ENCODE results near the gene PPARG. TPM values are rescaled to one million over a fixed set of nuclear protein-coding genes. Genes with fewer than 3 reads are reported as not detected.

PPARG gene
- total RNA-seq, 1 experiment from 2014 or later: 0.79 TPM

DNA sequence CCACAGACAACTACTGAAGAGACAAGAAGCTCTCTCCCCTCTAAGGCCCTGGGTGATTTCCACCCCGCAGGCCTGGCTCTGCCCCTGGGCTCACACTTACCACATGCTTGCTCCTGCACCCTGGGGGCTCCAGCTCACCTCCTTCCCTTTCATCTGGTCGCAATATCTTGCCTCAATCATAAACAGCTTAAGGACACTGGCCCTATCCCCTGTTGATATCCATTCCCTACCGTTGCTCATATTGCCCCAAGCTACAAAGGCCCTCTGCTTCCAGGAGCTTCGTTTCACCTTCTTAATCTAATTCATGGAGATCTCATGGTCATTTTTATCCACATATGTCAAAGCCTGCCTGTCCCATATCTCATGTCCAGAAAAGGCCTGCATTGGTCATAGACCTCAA lies 149.4 kb downstream of the PPARG start (continued):
- TF ChIP-seq, protein P1, sequence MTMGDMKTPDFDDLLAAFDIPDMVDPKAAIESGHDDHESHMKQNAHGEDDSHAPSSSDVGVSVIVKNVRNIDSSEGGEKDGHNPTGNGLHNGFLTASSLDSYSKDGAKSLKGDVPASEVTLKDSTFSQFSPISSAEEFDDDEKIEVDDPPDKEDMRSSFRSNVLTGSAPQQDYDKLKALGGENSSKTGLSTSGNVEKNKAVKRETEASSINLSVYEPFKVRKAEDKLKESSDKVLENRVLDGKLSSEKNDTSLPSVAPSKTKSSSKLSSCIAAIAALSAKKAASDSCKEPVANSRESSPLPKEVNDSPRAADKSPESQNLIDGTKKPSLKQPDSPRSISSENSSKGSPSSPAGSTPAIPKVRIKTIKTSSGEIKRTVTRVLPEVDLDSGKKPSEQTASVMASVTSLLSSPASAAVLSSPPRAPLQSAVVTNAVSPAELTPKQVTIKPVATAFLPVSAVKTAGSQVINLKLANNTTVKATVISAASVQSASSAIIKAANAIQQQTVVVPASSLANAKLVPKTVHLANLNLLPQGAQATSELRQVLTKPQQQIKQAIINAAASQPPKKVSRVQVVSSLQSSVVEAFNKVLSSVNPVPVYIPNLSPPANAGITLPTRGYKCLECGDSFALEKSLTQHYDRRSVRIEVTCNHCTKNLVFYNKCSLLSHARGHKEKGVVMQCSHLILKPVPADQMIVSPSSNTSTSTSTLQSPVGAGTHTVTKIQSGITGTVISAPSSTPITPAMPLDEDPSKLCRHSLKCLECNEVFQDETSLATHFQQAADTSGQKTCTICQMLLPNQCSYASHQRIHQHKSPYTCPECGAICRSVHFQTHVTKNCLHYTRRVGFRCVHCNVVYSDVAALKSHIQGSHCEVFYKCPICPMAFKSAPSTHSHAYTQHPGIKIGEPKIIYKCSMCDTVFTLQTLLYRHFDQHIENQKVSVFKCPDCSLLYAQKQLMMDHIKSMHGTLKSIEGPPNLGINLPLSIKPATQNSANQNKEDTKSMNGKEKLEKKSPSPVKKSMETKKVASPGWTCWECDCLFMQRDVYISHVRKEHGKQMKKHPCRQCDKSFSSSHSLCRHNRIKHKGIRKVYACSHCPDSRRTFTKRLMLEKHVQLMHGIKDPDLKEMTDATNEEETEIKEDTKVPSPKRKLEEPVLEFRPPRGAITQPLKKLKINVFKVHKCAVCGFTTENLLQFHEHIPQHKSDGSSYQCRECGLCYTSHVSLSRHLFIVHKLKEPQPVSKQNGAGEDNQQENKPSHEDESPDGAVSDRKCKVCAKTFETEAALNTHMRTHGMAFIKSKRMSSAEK (CRISPR knock-in tag; IDR thresholded peaks at IDR 0.05; ENCODE audit: borderline replicate concordance): no peak
- TF ChIP-seq SP1 (CRISPR knock-in tag; conservative IDR thresholded peaks at IDR 0.05): no peak
- TF ChIP-seq GTF2I (CRISPR knock-in tag; conservative IDR thresholded peaks at IDR 0.05): no peak
- TF ChIP-seq ELF4 (CRISPR knock-in tag; IDR thresholded peaks at IDR 0.05; ENCODE audit: low read depth): no peak
- TF ChIP-seq ZNF317 (CRISPR knock-in tag; IDR thresholded peaks at IDR 0.05; ENCODE audit: borderline replicate concordance, low read depth): no peak

DNA sequence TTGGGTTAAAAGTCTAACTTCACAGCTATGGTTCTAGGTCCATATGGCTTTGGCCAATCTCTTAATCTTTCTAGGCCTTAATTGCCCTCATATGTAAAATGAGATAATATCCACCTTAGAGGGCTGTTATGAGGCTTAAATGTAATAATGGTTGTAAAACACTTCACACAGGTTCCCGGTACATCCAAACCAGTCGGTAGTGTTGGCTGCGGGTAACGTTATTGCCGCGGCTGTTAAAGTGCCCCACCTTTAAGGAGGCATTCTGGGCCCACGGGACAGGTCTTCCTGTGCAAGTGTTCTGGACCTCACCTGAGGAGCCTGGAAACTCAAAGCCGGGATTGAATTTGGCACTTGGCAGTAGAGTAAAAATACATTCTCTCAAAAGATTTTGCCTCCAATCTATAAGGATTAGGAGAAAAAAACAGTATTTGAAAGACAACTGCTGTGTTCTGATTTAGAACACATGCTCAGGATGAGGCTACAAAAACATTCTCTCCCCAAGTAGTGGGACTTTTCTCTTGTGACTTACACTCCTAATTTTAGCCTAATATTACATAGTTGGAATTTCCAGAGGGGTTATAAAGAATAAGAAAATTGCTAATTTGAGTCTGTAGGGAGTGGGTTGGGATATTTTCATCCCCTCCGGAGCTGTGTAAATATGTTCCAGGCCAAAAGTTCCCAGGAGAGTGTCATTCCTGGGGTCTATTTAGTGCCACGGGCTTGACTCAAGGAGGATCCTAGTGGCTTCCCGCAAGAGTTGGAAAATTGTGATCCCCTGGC lies 150.5 kb downstream of the PPARG start:
- CTCF ChIA-PET: no interaction called here
- Mint-ChIP-seq H3K4me3 (no peak overlapping the region), H3K36me3 (no peaks in the 10 kb centered on the region), H3K27me3 (ENCODE audit: low read depth) (no peaks in the 10 kb centered on the region; the same call in 1 of the 2 replicates), H3K9me3 (no peaks in the 10 kb centered on the region), H3K27ac (no peak overlapping the region), H3K4me1 (peaks cover 7% of the 10 kb centered on the region)
- TF ChIP-seq NR2C2 (CRISPR knock-in tag; IDR thresholded peaks at IDR 0.05) (no peak), JUN (CRISPR knock-in tag; IDR thresholded peaks at IDR 0.05) (no peak), SOX15 (CRISPR knock-in tag; IDR thresholded peaks at IDR 0.05) (no peak), ESRRA (CRISPR knock-in tag; IDR thresholded peaks at IDR 0.05; ENCODE audit: borderline replicate concordance) (no peak), SMAD4 (CRISPR knock-in tag; IDR thresholded peaks at IDR 0.05) (no peak), CREM (CRISPR knock-in tag; IDR thresholded peaks at IDR 0.05) (no peak), HMGA2 (CRISPR knock-in tag; IDR thresholded peaks at IDR 0.05) (no peak), CBFB (CRISPR knock-in tag; IDR thresholded peaks at IDR 0.05; ENCODE audit: low read depth) (no peak), ETV6 (CRISPR knock-in tag; IDR thresholded peaks at IDR 0.05) (no peak), FOXK1 (CRISPR knock-in tag; IDR thresholded peaks at IDR 0.05) (no peak), TP53 (CRISPR knock-in tag; IDR thresholded peaks at IDR 0.05) (no peak)
- TF ChIP-seq, protein P2, sequence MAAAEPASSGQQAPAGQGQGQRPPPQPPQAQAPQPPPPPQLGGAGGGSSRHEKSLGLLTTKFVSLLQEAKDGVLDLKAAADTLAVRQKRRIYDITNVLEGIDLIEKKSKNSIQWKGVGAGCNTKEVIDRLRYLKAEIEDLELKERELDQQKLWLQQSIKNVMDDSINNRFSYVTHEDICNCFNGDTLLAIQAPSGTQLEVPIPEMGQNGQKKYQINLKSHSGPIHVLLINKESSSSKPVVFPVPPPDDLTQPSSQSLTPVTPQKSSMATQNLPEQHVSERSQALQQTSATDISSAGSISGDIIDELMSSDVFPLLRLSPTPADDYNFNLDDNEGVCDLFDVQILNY (CRISPR knock-in tag; IDR thresholded peaks at IDR 0.05): no peak
- TF ChIP-seq, protein P3, sequence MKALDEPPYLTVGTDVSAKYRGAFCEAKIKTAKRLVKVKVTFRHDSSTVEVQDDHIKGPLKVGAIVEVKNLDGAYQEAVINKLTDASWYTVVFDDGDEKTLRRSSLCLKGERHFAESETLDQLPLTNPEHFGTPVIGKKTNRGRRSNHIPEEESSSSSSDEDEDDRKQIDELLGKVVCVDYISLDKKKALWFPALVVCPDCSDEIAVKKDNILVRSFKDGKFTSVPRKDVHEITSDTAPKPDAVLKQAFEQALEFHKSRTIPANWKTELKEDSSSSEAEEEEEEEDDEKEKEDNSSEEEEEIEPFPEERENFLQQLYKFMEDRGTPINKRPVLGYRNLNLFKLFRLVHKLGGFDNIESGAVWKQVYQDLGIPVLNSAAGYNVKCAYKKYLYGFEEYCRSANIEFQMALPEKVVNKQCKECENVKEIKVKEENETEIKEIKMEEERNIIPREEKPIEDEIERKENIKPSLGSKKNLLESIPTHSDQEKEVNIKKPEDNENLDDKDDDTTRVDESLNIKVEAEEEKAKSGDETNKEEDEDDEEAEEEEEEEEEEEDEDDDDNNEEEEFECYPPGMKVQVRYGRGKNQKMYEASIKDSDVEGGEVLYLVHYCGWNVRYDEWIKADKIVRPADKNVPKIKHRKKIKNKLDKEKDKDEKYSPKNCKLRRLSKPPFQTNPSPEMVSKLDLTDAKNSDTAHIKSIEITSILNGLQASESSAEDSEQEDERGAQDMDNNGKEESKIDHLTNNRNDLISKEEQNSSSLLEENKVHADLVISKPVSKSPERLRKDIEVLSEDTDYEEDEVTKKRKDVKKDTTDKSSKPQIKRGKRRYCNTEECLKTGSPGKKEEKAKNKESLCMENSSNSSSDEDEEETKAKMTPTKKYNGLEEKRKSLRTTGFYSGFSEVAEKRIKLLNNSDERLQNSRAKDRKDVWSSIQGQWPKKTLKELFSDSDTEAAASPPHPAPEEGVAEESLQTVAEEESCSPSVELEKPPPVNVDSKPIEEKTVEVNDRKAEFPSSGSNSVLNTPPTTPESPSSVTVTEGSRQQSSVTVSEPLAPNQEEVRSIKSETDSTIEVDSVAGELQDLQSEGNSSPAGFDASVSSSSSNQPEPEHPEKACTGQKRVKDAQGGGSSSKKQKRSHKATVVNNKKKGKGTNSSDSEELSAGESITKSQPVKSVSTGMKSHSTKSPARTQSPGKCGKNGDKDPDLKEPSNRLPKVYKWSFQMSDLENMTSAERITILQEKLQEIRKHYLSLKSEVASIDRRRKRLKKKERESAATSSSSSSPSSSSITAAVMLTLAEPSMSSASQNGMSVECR (CRISPR knock-in tag; IDR thresholded peaks at IDR 0.05; ENCODE audit: borderline replicate concordance): no peak
- TF ChIP-seq, protein P4, sequence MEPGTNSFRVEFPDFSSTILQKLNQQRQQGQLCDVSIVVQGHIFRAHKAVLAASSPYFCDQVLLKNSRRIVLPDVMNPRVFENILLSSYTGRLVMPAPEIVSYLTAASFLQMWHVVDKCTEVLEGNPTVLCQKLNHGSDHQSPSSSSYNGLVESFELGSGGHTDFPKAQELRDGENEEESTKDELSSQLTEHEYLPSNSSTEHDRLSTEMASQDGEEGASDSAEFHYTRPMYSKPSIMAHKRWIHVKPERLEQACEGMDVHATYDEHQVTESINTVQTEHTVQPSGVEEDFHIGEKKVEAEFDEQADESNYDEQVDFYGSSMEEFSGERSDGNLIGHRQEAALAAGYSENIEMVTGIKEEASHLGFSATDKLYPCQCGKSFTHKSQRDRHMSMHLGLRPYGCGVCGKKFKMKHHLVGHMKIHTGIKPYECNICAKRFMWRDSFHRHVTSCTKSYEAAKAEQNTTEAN (CRISPR knock-in tag; IDR thresholded peaks at IDR 0.05): no peak
- TF ChIP-seq, protein P5, sequence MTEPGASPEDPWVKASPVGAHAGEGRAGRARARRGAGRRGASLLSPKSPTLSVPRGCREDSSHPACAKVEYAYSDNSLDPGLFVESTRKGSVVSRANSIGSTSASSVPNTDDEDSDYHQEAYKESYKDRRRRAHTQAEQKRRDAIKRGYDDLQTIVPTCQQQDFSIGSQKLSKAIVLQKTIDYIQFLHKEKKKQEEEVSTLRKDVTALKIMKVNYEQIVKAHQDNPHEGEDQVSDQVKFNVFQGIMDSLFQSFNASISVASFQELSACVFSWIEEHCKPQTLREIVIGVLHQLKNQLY (CRISPR knock-in tag; IDR thresholded peaks at IDR 0.05): no peak
- POLR2A ChIA-PET: no interaction called here
- DNase-seq (ENCODE audit: low spot score): no peak
- no peak for ATAC-seq
